HG02678 (cell line): ENCODE measurements around the gene SLC26A4.
"Not testable (repeated sequence)": the region's sequence is repeated elsewhere in the genome, so short reads cannot be mapped to it uniquely, and the experiment has no call there.

Experiments used
- ATAC-seq: cut with Tn5 transposase; IDR thresholded peaks from one replicate; pipeline ENCODE4 v1.9.1; 2021; ENCODE audit warnings: mild to moderate bottlenecking, moderate library complexity; ENCODE audit not compliant: unreplicated experiment

SLC26A4 gene

GRCh38 chr7:107660381-107661080 is at the start of gene SLC26A4:
Gene SLC26A4, plus strand, starts transcription at chr7:107660828. Its CDS starts 814 bp downstream, at chr7:107661642.
- peak; percentile 37 for ATAC-seq

- no peak for ATAC-seq
Measured at GRCh38 chr7:107613439-107613838, 47.2 kb upstream of the SLC26A4 start.

- no peak for ATAC-seq
Measured at GRCh38 chr7:107613948-107614347, 46.7 kb upstream of the SLC26A4 start.

DNA sequence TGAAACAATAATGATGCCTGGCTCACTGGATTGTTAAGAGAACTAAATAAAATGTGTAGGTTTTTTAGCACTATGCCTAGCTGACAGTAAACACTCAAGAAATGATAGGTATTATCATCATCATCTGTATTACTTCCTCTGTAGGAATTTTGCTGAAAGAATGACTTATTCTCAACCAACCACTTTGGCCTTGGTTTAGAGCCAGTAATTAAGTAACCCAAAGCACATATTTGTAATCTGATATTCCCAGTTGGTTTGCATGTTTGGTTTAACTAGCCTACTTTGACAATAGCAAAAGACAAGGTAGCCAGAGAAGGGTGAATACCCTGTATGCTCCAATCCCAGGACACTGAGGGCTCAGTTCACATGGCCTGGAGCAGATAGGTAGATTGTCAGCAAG is 46.2 kb upstream of the SLC26A4 start:
- ATAC-seq, result no peak

- ATAC-seq, result no peak
Measured at GRCh38 chr7:107615910-107616680, 44.5 kb upstream of the SLC26A4 start.

DNA sequence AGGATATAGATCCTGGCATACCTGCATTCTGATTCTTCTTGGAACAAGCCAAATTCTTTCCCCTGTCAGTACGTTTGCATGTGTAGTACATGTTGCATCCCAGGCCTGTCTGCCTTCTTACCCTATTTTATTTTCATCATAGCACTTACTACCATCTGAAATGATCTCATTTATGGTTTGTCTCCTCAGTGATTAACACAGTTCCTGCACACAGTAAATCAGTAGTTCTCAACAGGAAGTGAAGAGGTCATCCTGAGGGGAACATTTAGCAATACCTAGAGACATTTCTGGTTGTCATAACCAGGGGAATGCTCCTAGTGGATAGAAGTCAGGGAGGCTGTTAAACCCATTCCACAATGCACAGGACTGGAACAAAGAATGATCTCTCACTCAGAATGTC is 38.2 kb upstream of the SLC26A4 start:
- no peak for ATAC-seq

GRCh38 chr7:107622894-107623293 is 37.7 kb upstream of the SLC26A4 start:
- no peak for ATAC-seq

GRCh38 chr7:107627002-107627401 is 33.6 kb upstream of the SLC26A4 start:
- no peak for ATAC-seq

DNA sequence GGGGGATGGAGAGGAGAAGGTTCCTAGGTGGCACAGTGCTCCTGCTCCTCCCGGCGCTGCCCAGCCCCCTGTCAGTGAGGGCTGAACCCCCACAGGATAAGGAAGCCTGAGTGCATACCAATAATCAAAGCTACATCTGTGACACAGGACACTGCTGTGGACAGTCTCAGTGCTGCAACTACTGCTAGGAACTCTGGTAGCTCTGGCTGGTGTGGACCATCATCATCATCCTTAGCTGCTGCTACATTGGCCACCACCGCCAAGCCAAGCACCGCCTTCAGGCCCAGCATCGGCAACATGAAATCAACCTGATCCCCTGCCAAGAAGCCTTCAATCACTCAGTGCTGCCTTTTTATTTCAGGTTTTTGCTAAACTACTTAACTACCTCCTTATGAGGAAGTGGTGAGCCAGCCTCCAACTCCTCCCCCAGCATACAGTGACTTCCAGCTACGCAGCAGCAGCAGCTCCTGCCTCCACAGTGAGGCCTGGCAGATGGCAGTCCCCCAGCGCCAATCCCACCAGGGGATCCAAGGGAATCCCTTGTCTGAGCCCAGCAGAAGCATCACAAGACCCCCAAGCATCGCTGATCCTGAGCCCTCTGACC is 32.1 kb upstream of the SLC26A4 start:
- no peak for ATAC-seq

DNA sequence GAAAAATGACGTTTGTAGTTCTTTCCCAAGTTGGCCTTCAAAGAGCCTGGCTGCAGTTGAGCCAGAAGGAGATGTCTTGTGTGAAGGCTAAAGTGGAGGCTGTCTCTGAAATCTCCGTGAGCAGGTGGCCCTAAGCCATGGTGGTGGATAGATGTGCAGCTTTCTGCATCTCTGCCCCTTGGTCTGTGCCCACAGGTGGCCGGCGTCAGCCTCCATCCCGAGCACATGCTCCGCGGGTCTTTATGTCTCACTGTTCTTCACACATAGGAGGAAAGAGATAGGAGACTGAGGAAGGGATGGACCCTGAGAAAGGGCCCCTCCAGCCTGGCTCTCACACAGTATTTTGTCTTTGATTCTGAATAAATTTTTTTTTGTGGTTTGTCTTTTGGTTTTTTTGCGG is 30.3 kb upstream of the SLC26A4 start:
- no peak for ATAC-seq

DNA sequence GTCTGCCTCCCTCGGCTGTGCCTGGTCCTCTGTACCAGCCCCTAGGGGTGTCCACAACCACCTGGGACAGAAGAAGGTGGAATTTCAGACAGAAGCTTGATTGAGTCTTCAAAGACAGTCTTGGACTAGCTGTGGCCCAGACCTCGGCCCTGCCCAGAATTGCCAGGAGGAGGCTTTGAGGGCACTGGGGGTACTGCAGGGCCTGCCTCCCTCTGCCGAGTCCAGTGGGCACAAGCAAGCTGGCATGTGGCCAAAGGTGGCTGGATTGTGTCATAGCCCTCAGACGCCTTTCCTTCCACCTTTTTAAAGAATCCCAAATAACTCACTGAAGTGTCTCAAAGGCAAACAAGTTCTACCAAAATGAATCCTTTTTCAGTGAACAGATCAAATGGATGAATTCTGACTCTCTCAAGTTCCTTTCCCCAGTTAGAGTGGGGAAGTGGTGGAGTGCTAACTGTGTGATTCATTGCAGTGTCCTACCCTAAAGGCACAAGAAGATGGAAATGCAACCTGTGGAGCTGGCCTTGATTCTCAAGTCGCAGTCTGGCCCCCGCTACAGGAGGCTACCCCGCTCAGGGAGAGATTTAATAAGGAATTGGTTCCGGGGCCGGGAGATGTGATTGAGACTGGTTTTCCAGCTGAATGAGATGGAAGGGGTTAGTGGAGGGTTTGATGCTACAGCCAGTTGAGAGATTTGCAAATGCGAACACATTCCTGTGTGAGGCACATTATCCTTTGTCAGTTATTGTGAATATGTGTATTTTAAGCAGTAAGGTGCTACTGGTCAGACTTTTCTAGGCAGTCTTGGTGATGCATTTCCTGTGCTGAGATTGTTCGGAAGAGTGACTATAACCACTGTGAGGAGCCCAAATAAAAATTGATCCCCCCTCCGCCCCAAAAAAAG is 28.8 kb upstream of the SLC26A4 start:
- no peak for ATAC-seq

- no peak for ATAC-seq
Measured at GRCh38 chr7:107632492-107632865, 28.1 kb upstream of the SLC26A4 start.

DNA sequence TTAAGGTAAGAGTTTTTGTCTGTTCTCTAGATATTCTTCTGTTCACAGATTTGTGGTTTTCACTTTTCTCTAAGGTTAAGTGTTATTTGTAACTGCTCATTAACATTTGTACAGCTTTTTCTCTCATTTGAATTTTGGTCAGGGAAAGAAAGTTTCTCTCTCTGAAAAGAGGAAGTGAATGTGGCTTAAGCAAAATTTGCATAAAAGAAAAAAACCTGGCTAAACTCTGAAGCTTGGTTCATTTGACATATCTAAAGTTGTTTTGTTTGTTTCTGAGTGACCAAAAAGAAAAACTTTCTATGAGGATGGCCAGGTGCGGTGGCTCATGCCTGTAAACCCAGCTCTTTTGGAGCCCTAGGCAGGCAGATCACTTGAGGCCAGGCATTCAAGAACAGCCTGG is 22.0 kb upstream of the SLC26A4 start:
- peak; percentile 95 for ATAC-seq

- ATAC-seq, result not testable (repeated sequence)
Measured at GRCh38 chr7:107639070-107639469, 21.6 kb upstream of the SLC26A4 start.

DNA sequence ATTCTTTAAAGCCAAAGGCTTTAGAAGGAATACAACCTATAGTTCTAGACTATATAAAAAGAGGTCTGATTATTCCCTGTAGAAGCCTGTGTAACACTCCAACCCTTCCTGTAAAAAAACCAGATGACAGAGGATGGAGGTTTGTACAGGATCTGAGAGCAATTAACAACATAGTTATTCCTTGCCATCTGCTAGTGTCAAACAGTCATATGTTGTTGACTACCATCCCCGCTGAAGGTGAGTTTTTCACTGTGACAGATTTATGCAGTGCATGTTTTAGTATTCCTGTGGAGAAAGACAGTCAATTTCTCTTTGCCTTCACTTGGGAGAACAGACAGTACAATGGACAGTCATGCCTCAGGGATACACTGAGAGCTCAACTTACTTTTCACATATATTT is 19.0 kb upstream of the SLC26A4 start:
- no peak for ATAC-seq

DNA sequence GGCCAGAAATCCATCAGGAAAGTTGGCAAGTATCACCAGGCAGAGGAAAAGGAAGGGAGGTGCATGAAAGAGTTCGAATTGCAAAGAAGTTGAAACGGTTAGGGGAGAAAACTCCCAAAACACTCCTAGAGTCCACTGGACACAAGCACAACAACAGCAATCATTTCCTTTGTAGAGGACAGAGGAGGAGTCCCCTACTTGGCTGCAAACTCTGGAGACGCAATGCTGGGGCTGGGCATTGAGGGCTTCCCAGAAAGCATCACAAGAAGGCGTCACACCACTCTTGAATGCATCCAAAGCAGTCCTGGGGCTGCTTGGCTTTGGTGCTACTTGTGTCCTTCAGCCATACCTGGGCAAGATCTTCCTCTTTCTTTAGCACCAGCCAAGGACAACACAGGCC is 18.1 kb upstream of the SLC26A4 start:
- ATAC-seq, result no peak

GRCh38 chr7:107643407-107643806 is 17.2 kb upstream of the SLC26A4 start:
- ATAC-seq, result no peak

DNA sequence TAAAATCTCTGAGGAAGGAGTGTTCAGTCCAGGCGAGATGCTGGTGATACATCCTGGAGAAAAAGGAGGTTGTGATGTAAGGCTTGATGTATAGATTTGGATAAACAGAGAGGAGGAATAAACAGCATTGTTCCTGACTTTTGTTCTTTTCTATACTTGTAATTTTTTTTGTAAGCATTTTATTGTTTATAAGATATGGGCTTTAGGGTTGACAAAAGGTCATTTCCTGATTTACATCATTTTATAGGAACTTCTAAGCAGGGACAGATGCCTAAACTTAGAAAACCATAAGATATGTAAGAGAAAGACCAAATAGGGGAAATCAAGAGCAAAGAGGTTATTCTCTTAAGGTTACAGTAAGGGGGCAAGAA is 16.7 kb upstream of the SLC26A4 start:
- no peak for ATAC-seq

DNA sequence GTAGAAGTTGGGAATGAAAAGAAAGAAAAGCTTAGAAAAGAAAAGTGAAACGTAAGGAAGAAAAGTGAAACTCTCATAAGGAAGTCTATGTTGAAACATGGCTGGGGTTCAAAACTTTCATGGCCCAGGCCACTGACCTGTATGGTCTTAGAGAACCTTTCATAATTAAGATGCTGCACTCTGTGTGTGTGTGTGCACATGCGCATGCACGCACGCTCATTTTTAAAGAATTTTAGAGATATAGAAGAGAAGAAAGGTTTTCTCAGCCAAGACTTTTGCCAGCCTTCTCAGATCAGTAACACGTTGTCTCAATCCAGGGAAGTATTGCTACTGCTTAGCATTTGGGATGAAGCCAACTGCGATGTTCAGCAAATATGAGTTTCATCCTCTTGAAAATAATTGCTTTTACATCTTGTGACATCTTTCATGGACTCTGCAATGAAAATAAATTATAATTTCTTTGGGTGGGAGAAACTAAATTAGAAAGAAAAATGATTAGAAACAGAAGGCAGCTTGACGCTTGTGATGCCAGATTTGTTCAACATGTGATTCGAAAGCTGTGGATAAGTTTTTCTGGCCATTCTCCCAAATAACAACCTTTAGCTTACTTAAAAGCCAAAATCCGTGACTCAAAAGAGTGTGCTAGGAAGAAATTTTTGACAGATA is 16.2 kb upstream of the SLC26A4 start:
- no peak for ATAC-seq

DNA sequence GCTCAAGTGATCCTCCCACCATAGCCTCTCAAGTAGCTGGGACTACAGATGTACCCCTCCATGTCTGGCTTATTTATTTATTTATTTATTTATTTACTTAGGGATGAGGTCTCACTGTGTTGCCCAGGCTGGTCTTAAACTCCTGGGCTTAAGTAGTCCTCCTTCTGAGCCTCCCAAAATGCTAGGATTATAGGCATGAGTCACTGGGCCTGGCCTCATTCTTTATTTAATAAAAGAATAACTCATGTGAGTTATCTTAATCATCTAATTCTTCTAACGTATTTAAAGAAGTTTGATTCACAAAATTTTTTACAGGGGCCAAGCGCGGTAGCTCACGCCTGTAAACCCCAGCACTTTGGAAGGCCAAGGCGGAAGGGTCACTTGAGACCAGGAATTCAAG is 8.0 kb upstream of the SLC26A4 start:
- no peak for ATAC-seq

GRCh38 chr7:107658467-107658866 is 2.2 kb upstream of the SLC26A4 start:
- no peak for ATAC-seq
